ENCODE measurements around the gene ZNF683. TPM values are rescaled to one million over a fixed set of nuclear protein-coding genes. Genes with fewer than 3 reads are reported as not detected.

ZNF683 gene
- total RNA-seq, 2 experiments from 2014 or later, result 0.69 to 1.3 TPM

GRCh38 chr1:26373281-26373680, 731 bp upstream of the ZNF683 start:
- POLR2A ChIA-PET, result interaction anchor here (1.0 to 1.2 kb wide), 2 partner anchors 9 to 85 kb away, joined by 3 to 5 read pairs; no protein-coding TSS in a partner anchor
- Mint-ChIP-seq H3K9me3 (peaks cover 3% of the 10 kb centered on the region), H3K4me1 (ENCODE audit: low read depth) (peaks cover 81% of the 10 kb centered on the region), H3K27me3 (no peaks in the 10 kb centered on the region), H3K36me3 (ENCODE audit: low read depth) (peaks cover 5% of the 10 kb centered on the region), H3K4me3 (no peak overlapping the region), H3K27ac (peak overlapping the region; percentile 68)
- ATAC-seq, result peak; percentile 41
- CTCF ChIA-PET, result interaction anchor here (1.3 to 4.3 kb wide), 5 partner anchors 10 to 44 kb away, joined by 5 to 53 read pairs (median 15); no protein-coding TSS in a partner anchor
- intact Hi-C loops (cut with micrococcal nuclease), result loop anchor here (5.0 kb wide), 1 partner anchor 56 kb away; the partner anchor contains the start of gene CD52
- no peak for TF ChIP-seq CTCF (IDR thresholded peaks at IDR 0.05)
- peak; percentile 67 for DNase-seq

- H3K27me3 Mint-ChIP-seq, result no peaks in the 10 kb centered on the region
- peak; percentile 31 for DNase-seq
- TF ChIP-seq CTCF (IDR thresholded peaks at IDR 0.05), result no peak
- peaks cover 72% of the 10 kb centered on the region for H3K4me1 Mint-ChIP-seq (ENCODE audit: low read depth)
- H3K27ac Mint-ChIP-seq, result peak overlapping the region; percentile 4
- peaks cover 5% of the 10 kb centered on the region for H3K36me3 Mint-ChIP-seq (ENCODE audit: low read depth)
- H3K9me3 Mint-ChIP-seq, result peaks cover 3% of the 10 kb centered on the region
- intact Hi-C loops (cut with micrococcal nuclease), result loop anchor here (5.0 kb wide), 1 partner anchor 55 kb away; the partner anchor contains the start of gene CD52
- no peak overlapping the region for H3K4me3 Mint-ChIP-seq
- ATAC-seq, result no peak
- ChIA-PET CTCF (interaction anchor here (3.7 to 4.3 kb wide), 2 partner anchors 9 to 45 kb away, joined by 24 to 53 read pairs; no protein-coding TSS in a partner anchor), POLR2A (no interaction called here)
Observed at GRCh38 chr1:26372039-26372438, 511 bp downstream of the ZNF683 start.

- intact Hi-C loops (cut with micrococcal nuclease), result loop anchor here (5.0 kb wide), 1 partner anchor 53 kb away; the partner anchor contains the start of gene CD52
- TF ChIP-seq CTCF (IDR thresholded peaks at IDR 0.05), result no peak
- ATAC-seq, result peak; percentile 47
- no peaks in the 10 kb centered on the region for H3K9me3 Mint-ChIP-seq
- no peaks in the 10 kb centered on the region for H3K27me3 Mint-ChIP-seq
- peaks cover 5% of the 10 kb centered on the region for H3K36me3 Mint-ChIP-seq (ENCODE audit: low read depth)
- ChIA-PET POLR2A (interaction anchor here (0.6 kb wide), 3 partner anchors 19 to 225 kb away, joined by 3 to 4 read pairs (median 3); no protein-coding TSS in a partner anchor), CTCF (interaction anchor here (0.8 to 2.2 kb wide), 10 partner anchors 11 to 258 kb away, joined by 3 to 10 read pairs (median 4); partner anchors contain the start of genes CD52 and ZNF593)
- H3K4me3 Mint-ChIP-seq, result peak overlapping the region; percentile 51
- peaks cover 61% of the 10 kb centered on the region for H3K4me1 Mint-ChIP-seq (ENCODE audit: low read depth)
- peak overlapping the region; percentile 70 for H3K27ac Mint-ChIP-seq
- peak; percentile 61 for DNase-seq
Observed at GRCh38 chr1:26370591-26371382, 1.8 kb downstream of the ZNF683 start.

- H3K4me1 Mint-ChIP-seq (ENCODE audit: low read depth), result peaks cover 49% of the 10 kb centered on the region
- DNase-seq, result no peak
Observed at GRCh38 chr1:26368486-26368885, 4.1 kb downstream of the ZNF683 start.

More at GRCh38 chr1:26368486-26368885, 4.1 kb downstream of the ZNF683 start:
- no peaks in the 10 kb centered on the region for H3K9me3 Mint-ChIP-seq
- H3K27me3 Mint-ChIP-seq, result peaks cover 3% of the 10 kb centered on the region
- no peak overlapping the region for H3K4me3 Mint-ChIP-seq
- ATAC-seq, result no peak
- POLR2A ChIA-PET, result no interaction called here
- H3K27ac Mint-ChIP-seq, result no peak overlapping the region
- peaks cover 5% of the 10 kb centered on the region for H3K36me3 Mint-ChIP-seq (ENCODE audit: low read depth)
- CTCF ChIA-PET, result interaction anchor here (1.8 kb wide), 1 partner anchor 47 kb away, joined by 4 read pairs; no protein-coding TSS in a partner anchor
- no peak for TF ChIP-seq CTCF (IDR thresholded peaks at IDR 0.05)
- intact Hi-C loops (cut with micrococcal nuclease), result no loop called here

Measured in activated CD8-positive, alpha-beta T cell treated with anti-CD3 and anti-CD28 coated beads for 36 hours (primary cell).